Measurements from ENCODE around the gene PCDH9.

- no peak for TF ChIP-seq POLR2AphosphoS5 (IDR thresholded peaks at IDR 0.05; ENCODE audit: borderline replicate concordance, low read depth, low read length)
- TF ChIP-seq EZH2 (IDR thresholded peaks at IDR 0.05): no peak
- no peak for TF ChIP-seq FOXP2 (optimal IDR thresholded peaks at IDR 0.05; ENCODE audit: control extremely low read depth, extremely low read length, insufficient read depth)
These were observed 928.7 kb downstream of the PCDH9 start for GRCh38 chr13:66301482-66301881.
